ENCODE data around the gene ANKRD44.

Gene ANKRD44

GRCh38 chr2:197174539-197175094 lies 136.0 kb downstream of the ANKRD44 start:
- DNase-seq (ENCODE audit: low spot score), result no peak

GRCh38 chr2:197171582-197171981 lies 139.0 kb downstream of the ANKRD44 start:
- no peak for DNase-seq (ENCODE audit: low spot score)

GRCh38 chr2:197170208-197170607 lies 140.4 kb downstream of the ANKRD44 start:
- DNase-seq (ENCODE audit: low spot score), result no peak

GRCh38 chr2:197168705-197169104 lies 141.9 kb downstream of the ANKRD44 start:
- peak; percentile 88 for DNase-seq (ENCODE audit: low spot score)

- DNase-seq (ENCODE audit: low spot score), result no peak
Observed at GRCh38 chr2:197167608-197168314, 142.8 kb downstream of the ANKRD44 start.

- DNase-seq (ENCODE audit: low spot score), result no peak
Observed at GRCh38 chr2:197165020-197165419, 145.6 kb downstream of the ANKRD44 start.

- peak; percentile 33 for DNase-seq (ENCODE audit: low spot score)
Observed at GRCh38 chr2:197164141-197164754, 146.3 kb downstream of the ANKRD44 start.

GRCh38 chr2:197163712-197164140 lies 146.9 kb downstream of the ANKRD44 start:
- DNase-seq (ENCODE audit: low spot score), result no peak

- peak; percentile 38 for DNase-seq (ENCODE audit: low spot score)
Observed at GRCh38 chr2:197161774-197162173, 148.8 kb downstream of the ANKRD44 start.

GRCh38 chr2:197159661-197160211 lies 150.8 kb downstream of the ANKRD44 start:
- no peak for DNase-seq (ENCODE audit: low spot score)

- DNase-seq (ENCODE audit: low spot score), result no peak
Observed at GRCh38 chr2:197158591-197159550, 151.7 kb downstream of the ANKRD44 start.

- no peak for DNase-seq (ENCODE audit: low spot score)
Observed at GRCh38 chr2:197157879-197158537, 152.6 kb downstream of the ANKRD44 start.

- DNase-seq (ENCODE audit: low spot score), result no peak
Observed at GRCh38 chr2:197156771-197157170, 153.8 kb downstream of the ANKRD44 start.

- peak; percentile 75 for DNase-seq (ENCODE audit: low spot score)
Observed at GRCh38 chr2:197152451-197153228, 157.9 kb downstream of the ANKRD44 start.

GRCh38 chr2:197149546-197149945 lies 161.0 kb downstream of the ANKRD44 start:
- no peak for DNase-seq (ENCODE audit: low spot score)

GRCh38 chr2:197148401-197148800 lies 162.2 kb downstream of the ANKRD44 start:
- no peak for DNase-seq (ENCODE audit: low spot score)

- no peak for DNase-seq (ENCODE audit: low spot score)
Observed at GRCh38 chr2:197147942-197148341, 162.6 kb downstream of the ANKRD44 start.

- DNase-seq (ENCODE audit: low spot score), result no peak
Observed at GRCh38 chr2:197146995-197147394, 163.6 kb downstream of the ANKRD44 start.

GRCh38 chr2:197145471-197146056 lies 165.0 kb downstream of the ANKRD44 start:
- peak; percentile 69 for DNase-seq (ENCODE audit: low spot score)

- DNase-seq (ENCODE audit: low spot score), result no peak
Observed at GRCh38 chr2:197144183-197144582, 166.4 kb downstream of the ANKRD44 start.

Data from Ammon's horn (tissue), 1 donor.